Liver (tissue), 3 donors: Measurements from ENCODE around the gene EIF5B.

Experiments used
- EGR1 ChIP-seq, 2 donors: IDR thresholded peaks; 2 replicates each; pipeline ENCODE4 v1.6.1; 2016 to 2018; ENCODE audit warnings: antibody characterized with exemption in 2 of 2, low read depth in 2 of 2
- GABPA ChIP-seq, 2 donors: IDR thresholded peaks in 1 of 2; conservative IDR thresholded peaks in 1 of 2; 2 replicates each; pipeline ENCODE4 v1.6.1; 2016; ENCODE audit warnings: antibody characterized with exemption in 2 of 2, mild to moderate bottlenecking in 1 of 2, moderate library complexity in 1 of 2
- HNF4G ChIP-seq: IDR thresholded peaks from 2 replicates; pipeline ENCODE4 v1.6.1; 2016; ENCODE audit warnings: antibody characterized with exemption
- JUND ChIP-seq, 2 donors: IDR thresholded peaks; 2 replicates each; pipeline ENCODE4 v1.6.1; 2016; ENCODE audit warnings: antibody characterized with exemption in 2 of 2
- RAD21 ChIP-seq, 2 donors: IDR thresholded peaks; 2 replicates each; pipeline ENCODE4 v1.6.1; 2016; ENCODE audit warnings: antibody characterized with exemption in 2 of 2, mild to moderate bottlenecking in 2 of 2
- RXRA ChIP-seq, 2 donors: IDR thresholded peaks; 2 replicates each; pipeline ENCODE4 v1.6.1; 2017 to 2018; ENCODE audit warnings: antibody characterized with exemption in 2 of 2, mild to moderate bottlenecking in 1 of 2
- YY1 ChIP-seq: IDR thresholded peaks from 2 replicates; pipeline ENCODE4 v1.6.1; 2016; ENCODE audit warnings: antibody characterized with exemption, mild to moderate bottlenecking
- ZBTB33 ChIP-seq: IDR thresholded peaks from 2 replicates; pipeline ENCODE4 v1.6.1; 2016; ENCODE audit warnings: antibody characterized with exemption
- TF ChIP-seq, protein P1 (sequence below): fragments of 150-350 bp; IDR thresholded peaks from 2 replicates; pipeline ENCODE4 v1.5.1; 2017; ENCODE audit warnings: improper control_type of control experiment, low read depth, low read length; ENCODE audit not compliant: missing input control
- TF ChIP-seq, protein P2 (sequence below): IDR thresholded peaks from 2 replicates; pipeline ENCODE4 v1.6.1; 2016; ENCODE audit warnings: antibody characterized with exemption, mild to moderate bottlenecking
- TF ChIP-seq, protein P3 (sequence below): IDR thresholded peaks from 2 replicates; pipeline ENCODE4 v1.6.1; 2016; ENCODE audit warnings: antibody characterized with exemption
- TF ChIP-seq, protein P4 (sequence below): IDR thresholded peaks from 2 replicates; pipeline ENCODE4 v1.6.1; 2016; ENCODE audit warnings: antibody characterized with exemption
- donor health status: healthy.
- donor health status: healthy.

GRCh38 chr2:99382143-99382542 is 45.0 kb downstream of the EIF5B start:
- TF ChIP-seq RXRA (IDR thresholded peaks at IDR 0.05) (peak; percentile 75 to 86), JUND (IDR thresholded peaks at IDR 0.05) (peak; percentile 30 to 41), YY1 (peak; percentile 24), RAD21 (IDR thresholded peaks at IDR 0.05) (peak; percentile 20 to 39), ZBTB33 (no peak), EGR1 (IDR thresholded peaks at IDR 0.05; ENCODE audit: low read depth in 2 of 2) (no peak), GABPA (IDR thresholded peaks at IDR 0.05 in 1 of 2, conservative IDR thresholded peaks at IDR 0.05 in 1 of 2) (no peak), HNF4G (peak; percentile 88)
- TF ChIP-seq, protein P1, sequence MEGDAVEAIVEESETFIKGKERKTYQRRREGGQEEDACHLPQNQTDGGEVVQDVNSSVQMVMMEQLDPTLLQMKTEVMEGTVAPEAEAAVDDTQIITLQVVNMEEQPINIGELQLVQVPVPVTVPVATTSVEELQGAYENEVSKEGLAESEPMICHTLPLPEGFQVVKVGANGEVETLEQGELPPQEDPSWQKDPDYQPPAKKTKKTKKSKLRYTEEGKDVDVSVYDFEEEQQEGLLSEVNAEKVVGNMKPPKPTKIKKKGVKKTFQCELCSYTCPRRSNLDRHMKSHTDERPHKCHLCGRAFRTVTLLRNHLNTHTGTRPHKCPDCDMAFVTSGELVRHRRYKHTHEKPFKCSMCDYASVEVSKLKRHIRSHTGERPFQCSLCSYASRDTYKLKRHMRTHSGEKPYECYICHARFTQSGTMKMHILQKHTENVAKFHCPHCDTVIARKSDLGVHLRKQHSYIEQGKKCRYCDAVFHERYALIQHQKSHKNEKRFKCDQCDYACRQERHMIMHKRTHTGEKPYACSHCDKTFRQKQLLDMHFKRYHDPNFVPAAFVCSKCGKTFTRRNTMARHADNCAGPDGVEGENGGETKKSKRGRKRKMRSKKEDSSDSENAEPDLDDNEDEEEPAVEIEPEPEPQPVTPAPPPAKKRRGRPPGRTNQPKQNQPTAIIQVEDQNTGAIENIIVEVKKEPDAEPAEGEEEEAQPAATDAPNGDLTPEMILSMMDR: no peak
- TF ChIP-seq, protein P2, sequence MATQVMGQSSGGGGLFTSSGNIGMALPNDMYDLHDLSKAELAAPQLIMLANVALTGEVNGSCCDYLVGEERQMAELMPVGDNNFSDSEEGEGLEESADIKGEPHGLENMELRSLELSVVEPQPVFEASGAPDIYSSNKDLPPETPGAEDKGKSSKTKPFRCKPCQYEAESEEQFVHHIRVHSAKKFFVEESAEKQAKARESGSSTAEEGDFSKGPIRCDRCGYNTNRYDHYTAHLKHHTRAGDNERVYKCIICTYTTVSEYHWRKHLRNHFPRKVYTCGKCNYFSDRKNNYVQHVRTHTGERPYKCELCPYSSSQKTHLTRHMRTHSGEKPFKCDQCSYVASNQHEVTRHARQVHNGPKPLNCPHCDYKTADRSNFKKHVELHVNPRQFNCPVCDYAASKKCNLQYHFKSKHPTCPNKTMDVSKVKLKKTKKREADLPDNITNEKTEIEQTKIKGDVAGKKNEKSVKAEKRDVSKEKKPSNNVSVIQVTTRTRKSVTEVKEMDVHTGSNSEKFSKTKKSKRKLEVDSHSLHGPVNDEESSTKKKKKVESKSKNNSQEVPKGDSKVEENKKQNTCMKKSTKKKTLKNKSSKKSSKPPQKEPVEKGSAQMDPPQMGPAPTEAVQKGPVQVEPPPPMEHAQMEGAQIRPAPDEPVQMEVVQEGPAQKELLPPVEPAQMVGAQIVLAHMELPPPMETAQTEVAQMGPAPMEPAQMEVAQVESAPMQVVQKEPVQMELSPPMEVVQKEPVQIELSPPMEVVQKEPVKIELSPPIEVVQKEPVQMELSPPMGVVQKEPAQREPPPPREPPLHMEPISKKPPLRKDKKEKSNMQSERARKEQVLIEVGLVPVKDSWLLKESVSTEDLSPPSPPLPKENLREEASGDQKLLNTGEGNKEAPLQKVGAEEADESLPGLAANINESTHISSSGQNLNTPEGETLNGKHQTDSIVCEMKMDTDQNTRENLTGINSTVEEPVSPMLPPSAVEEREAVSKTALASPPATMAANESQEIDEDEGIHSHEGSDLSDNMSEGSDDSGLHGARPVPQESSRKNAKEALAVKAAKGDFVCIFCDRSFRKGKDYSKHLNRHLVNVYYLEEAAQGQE: no peak
- TF ChIP-seq, protein P3, sequence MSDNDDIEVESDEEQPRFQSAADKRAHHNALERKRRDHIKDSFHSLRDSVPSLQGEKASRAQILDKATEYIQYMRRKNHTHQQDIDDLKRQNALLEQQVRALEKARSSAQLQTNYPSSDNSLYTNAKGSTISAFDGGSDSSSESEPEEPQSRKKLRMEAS: peak; percentile 27
- TF ChIP-seq, protein P4, sequence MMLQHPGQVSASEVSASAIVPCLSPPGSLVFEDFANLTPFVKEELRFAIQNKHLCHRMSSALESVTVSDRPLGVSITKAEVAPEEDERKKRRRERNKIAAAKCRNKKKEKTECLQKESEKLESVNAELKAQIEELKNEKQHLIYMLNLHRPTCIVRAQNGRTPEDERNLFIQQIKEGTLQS: no peak
